ENCODE data around the gene PTPRT. TPM values are rescaled to one million over a fixed set of nuclear protein-coding genes. Genes with fewer than 3 reads are reported as not detected.

The PTPRT gene
- total RNA-seq, 1 donor from 2014 or later: not detected

DNA sequence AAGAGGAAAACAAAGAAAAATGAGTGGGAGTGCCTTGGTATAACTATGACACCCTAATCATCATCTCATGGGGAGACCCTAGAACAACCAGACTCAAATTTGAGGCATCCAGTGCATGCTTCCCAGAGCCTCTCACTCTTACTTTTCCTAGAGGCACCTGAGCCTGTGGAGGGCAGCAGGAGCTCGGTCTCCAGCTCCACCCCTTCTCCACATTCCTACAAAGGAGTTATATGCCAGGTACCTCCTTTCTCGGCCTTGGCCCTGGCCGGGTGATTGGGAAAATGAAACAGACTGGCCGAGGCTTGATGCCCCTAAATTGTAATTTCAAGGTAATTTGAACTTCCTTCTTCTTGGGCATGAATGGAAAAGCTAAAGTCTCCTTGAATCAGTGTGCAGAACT, 810.3 kb downstream of the PTPRT start:
- peaks cover 15% of the 10 kb centered on the region for H3K9me3 Mint-ChIP-seq (ENCODE audit: low read depth)
- no peaks in the 10 kb centered on the region for H3K4me1 Mint-ChIP-seq (ENCODE audit: low read depth)
- no peaks in the 10 kb centered on the region for H3K27me3 Mint-ChIP-seq (ENCODE audit: low read depth)

GRCh38 chr20:42378826-42379225, 810.9 kb downstream of the PTPRT start:
- no peaks in the 10 kb centered on the region for H3K27me3 Mint-ChIP-seq (ENCODE audit: low read depth)
- no peaks in the 10 kb centered on the region for H3K36me3 Mint-ChIP-seq (ENCODE audit: low read depth)
- no peak overlapping the region for H3K4me3 Mint-ChIP-seq (ENCODE audit: unreplicated experiment)

More for the DNA sequence above, 810.3 kb downstream of the PTPRT start:
- no peaks in the 10 kb centered on the region for H3K36me3 Mint-ChIP-seq (ENCODE audit: low read depth)
- H3K27ac Mint-ChIP-seq (ENCODE audit: unreplicated experiment): no peak overlapping the region
- no peak overlapping the region for H3K4me3 Mint-ChIP-seq (ENCODE audit: unreplicated experiment)
- TF ChIP-seq CTCF (IDR thresholded peaks at IDR 0.05): no peak
- no peak for DNase-seq (ENCODE audit: low spot score)

GRCh38 chr20:42376131-42376530, 813.6 kb downstream of the PTPRT start:
- Mint-ChIP-seq H3K4me3 (ENCODE audit: unreplicated experiment) (no peak overlapping the region), H3K4me1 (ENCODE audit: low read depth) (no peaks in the 10 kb centered on the region), H3K36me3 (ENCODE audit: low read depth) (no peaks in the 10 kb centered on the region), H3K27me3 (ENCODE audit: low read depth) (no peaks in the 10 kb centered on the region), H3K27ac (ENCODE audit: unreplicated experiment) (no peak overlapping the region), H3K9me3 (ENCODE audit: low read depth) (peaks cover 9% of the 10 kb centered on the region)
- DNase-seq (ENCODE audit: low spot score): no peak
- no peak for TF ChIP-seq CTCF (IDR thresholded peaks at IDR 0.05)

More at GRCh38 chr20:42378826-42379225, 810.9 kb downstream of the PTPRT start:
- H3K27ac Mint-ChIP-seq (ENCODE audit: unreplicated experiment): no peak overlapping the region
- no peaks in the 10 kb centered on the region for H3K4me1 Mint-ChIP-seq (ENCODE audit: low read depth)
- H3K9me3 Mint-ChIP-seq (ENCODE audit: low read depth): peaks cover 15% of the 10 kb centered on the region
- no peak for TF ChIP-seq CTCF (IDR thresholded peaks at IDR 0.05)
- no peak for DNase-seq (ENCODE audit: low spot score)

DNA sequence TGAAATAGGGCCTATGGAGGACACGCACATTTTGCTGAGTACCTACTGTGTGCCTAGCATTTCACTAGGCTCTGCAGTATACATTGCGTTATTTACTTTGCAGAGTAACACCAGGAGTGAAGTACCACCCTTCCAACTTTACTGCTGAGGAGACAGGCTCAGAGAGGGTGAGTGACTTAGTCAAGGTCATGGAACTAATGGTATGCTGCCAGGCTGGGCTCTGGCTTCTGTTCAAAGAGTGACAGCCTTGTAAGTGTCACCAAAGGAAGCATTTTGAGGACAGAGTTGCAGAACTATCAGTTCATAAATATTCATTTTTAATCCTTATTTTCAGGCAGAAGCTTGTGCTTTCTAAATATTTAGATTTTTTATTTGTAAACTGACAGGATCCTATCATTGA, 816.7 kb downstream of the PTPRT start:
- Mint-ChIP-seq H3K4me3 (ENCODE audit: unreplicated experiment) (no peak overlapping the region), H3K27ac (ENCODE audit: unreplicated experiment) (no peak overlapping the region), H3K4me1 (ENCODE audit: low read depth) (no peaks in the 10 kb centered on the region), H3K9me3 (ENCODE audit: low read depth) (no peaks in the 10 kb centered on the region), H3K36me3 (ENCODE audit: low read depth) (no peaks in the 10 kb centered on the region), H3K27me3 (ENCODE audit: low read depth) (no peaks in the 10 kb centered on the region)
- DNase-seq (ENCODE audit: low spot score): no peak
- TF ChIP-seq CTCF (IDR thresholded peaks at IDR 0.05): no peak

- H3K36me3 Mint-ChIP-seq (ENCODE audit: low read depth): no peaks in the 10 kb centered on the region
- no peak for DNase-seq (ENCODE audit: low spot score)
- H3K27ac Mint-ChIP-seq (ENCODE audit: unreplicated experiment): no peak overlapping the region
- H3K4me1 Mint-ChIP-seq (ENCODE audit: low read depth): no peaks in the 10 kb centered on the region
- peaks cover 3% of the 10 kb centered on the region for H3K9me3 Mint-ChIP-seq (ENCODE audit: low read depth)
- no peak for TF ChIP-seq CTCF (IDR thresholded peaks at IDR 0.05)
- no peaks in the 10 kb centered on the region for H3K27me3 Mint-ChIP-seq (ENCODE audit: low read depth)
- H3K4me3 Mint-ChIP-seq (ENCODE audit: unreplicated experiment): no peak overlapping the region
These were observed 819.6 kb downstream of the PTPRT start for GRCh38 chr20:42370075-42370474.

Data from chondrocyte (in vitro differentiated cells).